ENCODE data around the gene CD9. TPM values are rescaled to one million over a fixed set of nuclear protein-coding genes. Genes with fewer than 3 reads are reported as not detected.

The CD9 gene
- polyA plus RNA-seq, 1 donor from 2014 or later: not detected

Small RNA genes lying within 50 kb of the gene (small RNA-seq; reads per million reads assigned to genes)
- gene ATP5MFP5 (0 reads per million in 3 experiments), gene RF00019 (0 to 1.2 (median 0) reads per million in 3 experiments)

Other genes starting within 250 kb of the CD9 start
- not detected in 2 replicates for gene VWF, start 75.7 kb upstream of the CD9 start, polyA plus RNA-seq
- not detected in 2 replicates for gene PLEKHG6, start 110.3 kb downstream of the CD9 start, polyA plus RNA-seq
- gene TNFRSF1A, start 141.7 kb downstream of the CD9 start, polyA plus RNA-seq: 4.5 and 6.7 TPM in 2 replicates
- not detected in 2 replicates for gene SCNN1A, start 175.2 kb downstream of the CD9 start, polyA plus RNA-seq
- gene LTBR, start 183.8 kb downstream of the CD9 start, polyA plus RNA-seq: not detected in 2 replicates
- not detected in 2 replicates for gene CD27, start 244.6 kb downstream of the CD9 start, polyA plus RNA-seq